ENCODE results near the gene BPIFB6.

BPIFB6 gene

DNA sequence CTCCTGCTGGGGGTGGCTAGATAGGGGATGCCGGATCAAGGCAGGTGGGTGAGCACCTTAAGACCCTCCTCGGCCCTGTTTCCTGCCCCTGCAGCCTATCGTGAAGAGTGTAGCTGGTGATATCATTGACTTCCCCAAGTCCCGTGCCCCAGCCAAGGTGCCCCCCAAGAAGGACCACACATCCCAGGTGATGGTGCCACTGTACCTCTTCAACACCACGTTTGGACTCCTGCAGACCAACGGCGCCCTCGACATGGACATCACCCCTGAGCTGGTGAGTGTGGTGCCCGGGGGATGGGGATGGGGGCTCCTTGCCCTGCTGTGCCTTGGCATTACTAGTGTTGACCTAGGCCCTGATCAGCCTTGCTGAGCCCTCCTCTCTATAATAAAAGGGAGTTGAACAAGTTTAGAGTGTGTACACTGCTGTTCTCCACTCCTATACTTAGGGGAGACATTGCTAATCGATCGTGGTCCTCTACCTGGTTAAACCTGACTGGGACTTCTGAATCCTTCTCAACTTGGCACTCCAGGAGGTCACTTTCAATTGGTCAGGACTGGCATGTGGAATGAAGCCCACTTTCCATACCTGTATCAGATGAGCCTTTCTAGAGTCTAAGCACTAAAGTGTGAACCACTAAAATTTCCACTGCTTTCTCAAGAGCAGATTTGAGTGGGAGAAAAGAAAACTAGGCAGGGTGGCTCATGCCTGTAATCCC is 33.3 kb downstream of the BPIFB6 start:
- no peak for DNase-seq

DNA sequence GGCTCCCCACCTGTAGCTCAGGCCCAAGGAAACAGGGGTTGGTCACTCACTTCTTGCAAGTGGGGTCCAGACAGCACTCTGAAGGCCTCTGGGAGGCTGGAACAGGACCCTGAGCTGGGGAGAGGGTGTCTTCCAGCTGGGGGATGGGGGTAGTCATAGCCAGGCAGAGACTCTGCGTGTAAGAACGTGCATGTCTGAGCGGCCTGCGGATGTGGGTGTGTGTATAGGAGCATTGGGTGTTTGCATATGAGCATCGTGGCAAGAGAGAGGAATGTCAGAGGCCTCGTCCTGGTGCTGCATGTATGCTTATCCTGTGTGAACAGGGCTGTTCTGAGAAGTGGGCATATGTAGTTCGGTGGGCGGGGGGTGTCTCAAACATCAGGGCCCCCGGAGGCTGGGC is 34.3 kb downstream of the BPIFB6 start:
- no peak for DNase-seq

DNA sequence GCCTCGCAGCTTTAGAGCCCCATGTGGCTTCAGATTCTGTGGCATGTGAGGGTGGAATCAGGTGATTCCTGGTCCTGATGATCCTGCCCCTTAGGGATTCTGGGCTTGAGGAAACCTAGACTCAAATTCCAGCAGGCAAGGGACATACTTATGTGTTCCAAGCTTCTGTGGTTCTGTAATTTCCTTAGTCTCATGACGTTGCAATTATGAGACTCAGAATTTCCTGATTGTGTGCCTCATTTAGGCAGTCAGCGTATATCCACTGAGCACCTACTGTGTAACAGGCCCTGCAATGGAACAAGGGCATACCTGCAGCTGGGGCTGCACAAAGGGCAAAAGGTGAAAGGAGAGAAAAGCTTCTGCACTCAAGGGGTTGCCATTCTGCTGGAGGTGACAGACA is 36.4 kb downstream of the BPIFB6 start:
- DNase-seq = no peak

DNA sequence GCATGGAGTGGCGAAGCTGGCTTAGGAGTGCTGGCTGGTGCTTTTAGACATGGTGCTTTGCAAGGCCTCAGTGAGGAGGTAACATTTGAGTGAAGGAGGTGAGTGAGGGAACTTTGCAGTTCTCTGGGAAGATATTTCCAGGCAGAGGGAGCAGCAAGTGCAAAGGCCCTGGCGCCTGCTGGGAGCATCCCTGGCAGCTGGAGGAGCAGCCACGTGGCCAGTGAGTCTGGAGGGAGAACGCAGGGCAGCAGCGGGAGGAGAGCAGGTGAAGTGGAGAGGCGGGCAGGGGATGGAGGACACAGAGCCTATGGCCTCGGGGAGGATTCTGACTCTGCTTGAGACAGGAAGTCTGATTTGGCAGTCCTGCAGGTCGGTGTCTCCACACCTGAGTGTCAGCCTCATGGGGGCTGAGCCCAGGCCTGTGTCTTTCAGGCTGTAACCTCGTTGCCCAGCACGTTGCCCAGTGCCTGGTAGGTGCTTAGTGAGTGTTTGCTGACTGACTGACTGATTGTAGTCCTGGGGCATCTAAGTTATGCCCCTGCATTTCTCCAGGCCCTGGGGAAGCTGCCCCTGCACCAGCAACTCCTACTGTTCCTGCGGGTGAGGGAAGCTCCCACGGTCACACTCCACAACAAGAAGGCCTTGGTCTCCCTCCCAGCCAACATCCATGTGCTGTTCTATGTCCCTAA is 36.9 kb downstream of the BPIFB6 start:
- DNase-seq = no peak

DNA sequence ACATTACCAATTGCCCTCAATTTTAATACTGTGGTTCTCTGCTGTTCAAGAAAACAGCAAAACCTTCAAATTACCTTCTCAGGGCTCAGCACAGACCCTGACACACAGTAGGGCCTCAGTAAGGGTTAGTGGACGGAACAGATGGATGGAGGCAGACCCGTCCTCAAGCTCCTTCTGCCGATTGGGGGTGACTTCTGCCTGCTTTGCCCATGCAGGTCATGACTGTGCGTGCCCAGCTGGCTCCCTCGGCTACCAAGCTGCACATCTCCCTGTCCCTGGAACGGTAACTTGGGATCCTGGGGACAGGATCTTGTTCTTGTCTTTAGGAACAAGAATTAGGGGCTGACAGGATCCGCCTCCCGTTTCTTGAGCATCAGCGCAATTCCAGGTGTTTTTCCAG is 38.2 kb downstream of the BPIFB6 start:
- DNase-seq = no peak

DNA sequence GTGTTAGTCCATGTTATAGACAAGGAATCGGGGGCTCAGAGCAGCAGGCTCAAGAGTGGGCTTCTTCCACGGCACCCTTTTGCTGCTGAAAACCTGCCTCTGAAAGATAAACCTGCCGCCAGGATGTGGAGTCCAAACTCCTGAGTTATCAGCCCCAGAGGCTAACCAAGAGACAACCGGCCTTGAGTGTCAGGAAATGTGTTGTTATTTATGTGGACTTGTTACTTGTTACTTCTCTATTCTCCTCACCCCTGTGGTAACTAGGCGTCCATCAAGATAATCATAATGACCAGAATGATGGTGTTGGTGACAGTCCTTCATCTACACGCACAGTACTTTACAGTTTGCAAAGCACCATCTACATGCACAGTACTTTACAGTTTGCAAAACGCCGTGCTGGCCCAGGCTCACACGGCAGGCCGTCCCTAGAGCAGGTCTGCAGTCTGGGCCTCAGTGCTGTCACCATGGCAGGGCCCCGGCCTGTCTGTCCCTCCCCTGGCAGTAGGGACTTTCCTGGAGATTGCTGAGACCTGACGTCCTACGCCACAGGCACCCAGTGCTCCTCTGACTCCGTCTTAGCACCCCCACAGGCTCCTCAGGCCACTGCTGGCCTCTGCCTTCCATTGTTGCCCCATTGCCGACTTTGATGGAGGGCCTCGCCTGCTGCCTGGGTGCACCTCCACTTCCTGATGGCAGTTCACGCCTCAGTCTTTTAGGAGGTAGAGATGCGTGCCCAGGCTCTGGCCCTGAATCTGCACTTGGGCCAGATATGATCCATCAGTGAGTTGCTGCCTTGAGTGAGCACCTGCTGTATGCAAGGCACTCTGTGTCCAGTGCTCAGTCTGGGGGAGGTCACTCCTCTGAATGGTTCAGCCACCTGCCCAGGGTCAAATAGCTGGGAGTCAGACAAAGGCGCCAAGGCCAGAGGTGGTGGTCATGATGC is 38.9 kb downstream of the BPIFB6 start:
- no peak for DNase-seq

DNA sequence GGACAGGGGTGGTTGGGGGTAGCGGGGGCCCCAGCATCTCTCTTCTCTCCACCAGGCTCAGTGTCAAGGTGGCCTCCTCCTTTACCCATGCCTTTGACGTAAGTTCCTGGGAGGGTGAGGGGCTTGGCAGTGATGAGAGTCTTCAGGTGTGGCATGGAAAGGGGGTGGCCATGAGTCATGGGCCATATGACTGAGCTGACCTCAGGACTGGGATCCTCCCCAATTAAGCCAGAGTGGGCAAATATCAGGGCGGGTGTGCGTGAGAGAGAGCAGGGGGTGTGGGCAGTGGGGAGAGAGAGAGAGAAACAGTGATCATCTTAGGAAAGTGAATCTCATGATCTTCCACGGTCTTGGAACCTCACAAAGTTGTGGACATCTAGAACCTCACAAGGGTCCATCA is 39.8 kb downstream of the BPIFB6 start:
- no peak for DNase-seq

DNA sequence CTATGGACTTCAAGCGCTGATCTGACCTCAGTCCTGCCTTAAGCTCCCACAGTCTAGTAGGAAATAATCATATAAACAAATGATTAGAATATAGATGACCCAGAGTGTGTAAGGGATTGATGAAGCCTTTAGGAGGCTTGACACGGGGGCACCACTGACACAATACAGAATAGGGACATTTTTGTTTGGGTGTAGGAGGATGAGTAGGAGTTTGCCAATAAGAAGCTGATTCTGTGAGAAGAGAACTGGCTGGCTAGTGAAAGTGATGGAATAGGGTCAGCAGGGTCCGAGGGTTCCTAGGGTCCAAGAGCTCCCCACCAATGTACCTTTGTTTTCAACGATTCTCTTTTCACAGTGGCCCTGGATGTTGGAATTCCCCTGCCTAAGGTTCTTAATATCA is 40.9 kb downstream of the BPIFB6 start:
- no peak for DNase-seq

DNA sequence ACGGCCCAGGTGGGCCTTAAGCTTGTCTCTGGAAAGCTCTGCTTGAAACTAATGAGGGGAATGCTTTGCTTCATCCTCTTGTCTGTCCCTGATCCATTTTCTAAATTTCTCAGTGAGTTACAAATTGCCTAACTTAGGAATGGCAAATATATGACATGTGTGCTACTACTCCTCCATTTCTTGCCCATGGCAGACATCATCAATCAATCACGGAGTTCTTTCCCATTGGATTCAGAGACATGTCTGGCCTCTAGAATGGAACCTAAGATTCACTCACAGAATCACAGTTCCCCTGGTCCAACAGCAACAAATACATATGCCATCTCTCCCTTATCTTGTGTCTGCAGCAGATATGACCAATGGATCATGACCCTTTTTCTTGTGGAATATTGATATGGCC is 41.4 kb downstream of the BPIFB6 start:
- no peak for DNase-seq

DNA sequence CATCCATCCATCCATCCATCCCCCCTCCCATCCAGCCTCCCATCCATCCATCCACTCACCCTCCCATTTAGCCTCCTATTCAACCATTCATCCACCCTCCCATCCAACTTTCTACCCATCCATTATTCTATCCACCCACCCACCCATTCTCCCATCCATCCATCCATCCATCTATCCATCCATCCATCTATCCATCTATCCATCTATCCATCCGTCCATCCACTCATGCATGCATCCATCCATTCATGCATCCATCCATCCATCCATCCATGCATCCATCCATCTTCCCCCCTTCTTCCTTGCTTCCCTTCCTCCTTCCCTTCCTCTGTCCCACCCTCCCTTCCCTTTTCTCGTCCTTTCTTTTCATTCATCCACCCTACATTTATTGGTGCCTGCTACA is 43.2 kb downstream of the BPIFB6 start:
- DNase-seq = no peak

DNA sequence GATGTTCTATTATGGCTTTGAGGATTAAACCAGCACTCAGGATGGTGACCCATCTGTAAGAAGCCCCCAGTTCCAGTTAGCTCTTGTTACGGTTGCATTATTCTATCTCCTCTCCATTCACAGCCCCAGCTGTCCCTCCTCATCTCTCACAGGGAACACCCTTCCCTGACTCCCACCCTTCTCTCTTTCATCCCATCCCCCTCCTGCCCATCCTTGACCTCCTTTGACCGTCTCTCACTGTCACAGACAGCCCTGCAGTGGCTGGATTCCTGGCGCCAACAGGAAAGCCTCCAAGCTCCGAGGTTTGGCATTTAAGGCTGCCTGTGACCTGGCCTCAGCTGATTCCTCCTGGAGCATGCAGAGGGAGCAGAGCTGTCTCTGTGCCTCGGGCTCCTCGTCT is 43.8 kb downstream of the BPIFB6 start:
- DNase-seq = no peak

DNA sequence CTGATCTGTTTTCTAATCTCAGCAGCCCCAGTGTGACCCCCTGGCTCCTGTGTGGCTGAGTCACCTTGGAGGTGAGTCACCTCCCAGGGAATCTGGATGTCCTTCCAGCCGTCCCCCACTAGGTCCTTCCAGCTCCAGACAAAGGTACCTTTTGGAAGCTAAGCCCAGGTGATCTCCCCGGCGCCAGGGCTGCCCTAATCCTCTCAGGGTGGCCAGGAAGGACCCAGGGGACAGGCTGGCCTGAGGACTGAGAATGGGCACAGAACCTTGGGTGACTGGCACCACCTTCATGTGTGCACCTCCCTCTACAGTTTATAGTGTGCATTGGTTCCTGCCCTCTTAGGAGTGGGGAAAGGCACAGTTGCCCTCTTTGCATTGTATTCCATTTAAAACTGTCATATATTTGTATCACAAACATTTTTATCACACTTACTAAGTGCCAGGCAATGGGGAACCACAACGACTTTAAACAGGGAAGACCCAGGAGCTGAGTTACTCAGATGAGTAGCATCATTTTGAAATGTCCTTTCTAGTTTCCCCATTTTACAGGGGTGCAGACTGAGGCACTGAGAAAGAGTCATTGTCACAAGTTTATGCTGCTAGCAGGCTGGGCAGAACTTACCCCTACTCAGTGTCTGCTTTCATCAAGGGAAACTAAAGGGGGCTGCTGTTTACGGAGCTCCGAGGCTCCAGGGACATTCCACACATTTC is 45.4 kb downstream of the BPIFB6 start:
- DNase-seq = no peak

DNA sequence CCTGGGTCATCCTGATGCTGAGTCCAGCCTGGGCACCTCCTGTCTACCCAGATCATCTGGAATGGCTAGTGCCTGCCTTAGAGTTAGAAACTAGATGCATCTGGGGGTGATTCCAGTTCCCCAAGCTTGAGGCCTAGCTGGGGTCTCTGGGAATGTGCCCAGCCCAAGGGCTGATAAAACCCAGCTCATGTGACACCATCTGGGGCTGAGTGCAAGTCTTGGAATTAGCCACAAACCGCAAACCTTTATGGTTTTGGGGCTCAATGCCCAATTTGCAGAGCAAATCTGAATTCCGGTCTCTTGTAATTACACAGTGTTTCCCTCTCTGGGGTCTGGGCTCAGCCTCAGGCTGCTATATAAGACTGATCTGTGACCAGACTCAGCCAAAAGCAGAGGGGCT is 47.8 kb downstream of the BPIFB6 start, which contains the start of gene BPIFB4:
BPIFB4 (plus strand) TSS at position 385 of the 400 bp plus-strand sequence. CDS start 1,884 bp downstream, outside the sequence.
- no peak for DNase-seq

DNA sequence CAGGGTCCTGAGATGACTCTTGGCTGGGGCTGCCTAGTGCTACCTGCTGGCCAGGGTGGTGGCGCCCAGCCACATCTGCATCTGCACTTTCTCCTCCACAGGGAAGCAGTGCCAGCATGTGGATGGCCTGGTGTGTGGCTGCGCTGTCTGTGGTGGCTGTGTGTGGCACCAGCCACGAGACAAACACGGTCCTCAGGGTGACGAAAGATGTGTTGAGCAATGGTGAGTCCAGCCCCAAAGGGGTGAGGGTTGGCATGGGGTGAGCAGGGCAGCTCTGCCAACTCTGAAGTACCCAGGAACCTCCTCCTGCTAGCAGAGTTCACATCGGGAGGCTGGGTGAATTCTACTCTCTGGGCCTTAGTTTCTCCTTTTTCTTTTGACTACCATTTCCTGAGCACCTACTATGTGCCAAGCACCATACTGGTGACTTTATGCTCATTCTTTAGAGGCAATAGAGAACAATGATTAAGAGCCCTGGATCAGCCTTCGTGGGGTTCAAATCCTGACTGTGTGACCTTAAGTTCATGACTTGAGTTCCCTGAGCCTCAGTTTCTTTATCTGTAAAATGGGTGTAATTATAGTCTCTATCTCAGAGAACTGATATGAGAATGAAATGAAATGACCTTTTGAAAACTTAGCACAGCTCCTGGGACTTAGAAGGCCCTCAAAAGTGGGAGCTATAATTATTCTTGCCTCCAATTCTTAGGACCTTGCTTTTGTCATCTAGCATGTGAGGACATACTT is 50.1 kb downstream of the BPIFB6 start:
- no peak for DNase-seq

DNA sequence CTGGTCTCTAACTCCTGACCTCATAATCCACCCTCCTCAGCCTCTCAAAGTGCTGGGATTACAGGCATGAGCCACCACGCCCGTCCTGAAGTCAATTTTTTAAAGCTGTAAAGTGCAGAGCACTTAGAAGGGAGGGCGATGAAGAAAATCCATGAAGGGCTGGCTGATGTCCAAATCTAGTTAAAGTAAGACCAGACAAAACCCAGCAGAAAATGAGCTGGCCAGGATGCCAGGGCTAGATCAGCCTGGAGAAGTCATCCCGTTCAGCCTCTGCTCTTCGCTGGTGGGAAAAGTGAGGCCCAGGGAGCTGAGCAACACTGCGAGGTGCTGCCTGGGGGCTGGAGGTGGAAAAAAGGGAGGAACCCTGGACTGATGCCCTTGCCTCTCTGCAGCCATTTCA is 51.1 kb downstream of the BPIFB6 start:
- DNase-seq = no peak

DNA sequence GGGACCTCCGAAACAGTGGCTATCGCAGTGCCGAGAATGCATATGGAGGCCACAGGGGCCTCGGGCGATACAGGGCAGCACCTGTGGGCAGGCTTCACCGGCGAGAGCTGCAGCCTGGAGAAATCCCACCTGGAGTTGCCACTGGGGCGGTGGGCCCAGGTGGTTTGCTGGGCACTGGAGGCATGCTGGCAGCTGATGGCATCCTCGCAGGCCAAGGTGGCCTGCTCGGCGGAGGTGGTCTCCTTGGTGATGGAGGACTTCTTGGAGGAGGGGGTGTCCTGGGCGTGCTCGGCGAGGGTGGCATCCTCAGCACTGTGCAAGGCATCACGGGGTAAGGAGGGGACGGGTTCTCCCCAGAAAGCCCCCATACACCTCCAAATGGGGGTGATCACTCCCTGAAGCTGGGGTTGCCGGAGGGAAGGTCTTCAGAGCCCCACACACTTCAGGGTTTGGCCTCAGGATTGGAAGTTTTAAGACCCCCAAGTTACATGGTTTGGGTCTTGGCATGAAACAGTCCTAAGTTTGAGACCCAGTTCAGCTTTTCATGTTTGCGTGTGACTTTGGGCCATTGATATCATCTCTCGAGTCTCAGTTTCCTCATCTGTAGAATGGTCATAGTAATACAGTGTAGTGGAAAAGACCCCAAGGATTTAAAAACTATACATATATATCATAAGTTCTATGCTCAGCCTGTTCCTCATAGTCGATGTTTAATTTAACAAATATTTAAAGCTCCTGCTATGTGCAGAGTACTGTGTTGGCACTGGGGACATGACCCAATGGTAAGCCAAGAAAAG is 52.3 kb downstream of the BPIFB6 start:
- no peak for DNase-seq

DNA sequence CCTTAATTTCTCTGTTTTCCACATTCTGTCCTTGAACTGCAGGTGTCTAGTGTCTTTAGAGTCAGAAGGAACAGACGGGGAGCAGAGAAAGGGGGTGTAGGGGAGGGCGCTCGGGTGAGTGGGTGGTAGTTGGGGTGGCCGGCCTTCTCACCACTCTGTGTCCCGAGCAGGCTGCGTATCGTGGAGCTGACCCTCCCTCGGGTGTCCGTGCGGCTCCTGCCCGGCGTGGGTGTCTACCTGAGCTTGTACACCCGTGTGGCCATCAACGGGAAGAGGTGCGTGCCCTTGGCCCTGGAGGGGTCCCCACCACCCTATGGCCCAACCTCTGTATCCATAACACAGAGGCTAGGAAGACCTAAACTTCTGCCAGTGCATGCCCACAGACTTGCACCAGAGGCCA is 53.3 kb downstream of the BPIFB6 start:
- no peak for DNase-seq

DNA sequence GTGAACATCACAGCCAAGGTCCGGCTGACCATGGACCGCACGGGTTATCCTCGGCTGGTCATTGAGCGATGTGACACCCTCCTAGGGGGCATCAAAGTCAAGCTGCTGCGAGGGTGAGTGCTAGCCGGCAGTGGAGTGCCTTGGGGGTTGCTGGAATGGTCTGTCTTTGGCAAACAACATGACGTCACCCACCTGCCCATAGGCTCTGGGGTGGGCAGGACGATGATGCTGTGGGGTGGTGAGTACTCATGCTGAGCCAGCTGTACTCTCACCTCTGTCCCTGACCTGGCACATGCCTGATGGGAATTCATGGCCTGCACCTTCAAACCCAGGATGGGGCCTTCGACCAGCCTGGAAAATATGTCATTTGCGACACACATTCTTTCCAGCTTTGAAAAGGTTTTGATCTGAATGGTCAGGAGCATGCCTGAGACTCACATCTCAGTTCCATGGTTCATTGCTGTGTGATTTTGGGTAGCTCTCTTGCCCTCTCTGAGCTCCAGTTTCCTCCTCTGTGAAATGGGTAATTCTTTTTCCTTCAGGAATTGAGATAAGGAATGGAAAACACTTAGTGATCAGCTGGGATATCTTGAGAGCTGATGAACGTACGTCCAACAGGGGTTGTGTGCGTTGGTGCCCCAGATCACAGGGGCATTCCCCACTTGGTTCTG is 54.7 kb downstream of the BPIFB6 start:
- no peak for DNase-seq

DNA sequence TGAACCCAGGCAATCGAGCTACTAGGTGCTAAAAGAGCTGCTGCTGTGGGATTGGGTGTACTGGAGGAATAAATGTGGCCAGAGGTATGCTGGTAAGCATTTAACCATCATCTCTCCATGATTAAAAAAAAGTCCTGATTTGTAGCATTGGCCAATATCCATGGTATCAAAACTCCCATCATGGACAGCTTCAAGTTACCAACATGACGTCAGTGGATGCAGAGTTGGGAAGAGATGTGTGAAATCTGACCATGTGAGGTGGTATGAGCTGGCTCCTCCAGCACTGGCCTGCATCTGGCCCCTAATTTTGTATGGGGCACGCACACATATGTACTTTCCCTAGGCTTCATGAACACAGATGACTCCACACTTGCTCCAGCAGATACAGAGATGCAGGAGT is 59.7 kb downstream of the BPIFB6 start:
- no peak for DNase-seq

DNA sequence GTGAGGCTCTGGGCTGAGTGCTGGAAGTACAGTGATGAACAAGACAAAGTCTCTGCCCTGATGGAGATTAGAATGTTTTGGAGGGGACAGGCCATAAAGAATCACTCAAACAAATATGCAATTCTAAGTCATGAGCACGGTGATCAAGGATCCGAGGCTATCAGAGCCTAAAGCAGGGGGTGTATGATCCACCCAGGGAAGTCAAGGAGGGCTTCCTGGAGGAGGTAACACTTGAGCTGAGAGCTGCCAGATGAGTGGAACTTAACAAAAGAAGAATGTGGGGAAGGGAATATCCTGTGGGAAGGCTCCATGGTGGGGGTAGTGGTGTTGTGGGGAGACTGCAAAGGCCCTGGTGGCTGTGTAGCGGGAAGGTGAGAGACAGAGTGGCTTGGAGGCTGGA is 60.2 kb downstream of the BPIFB6 start:
- no peak for DNase-seq

DNA sequence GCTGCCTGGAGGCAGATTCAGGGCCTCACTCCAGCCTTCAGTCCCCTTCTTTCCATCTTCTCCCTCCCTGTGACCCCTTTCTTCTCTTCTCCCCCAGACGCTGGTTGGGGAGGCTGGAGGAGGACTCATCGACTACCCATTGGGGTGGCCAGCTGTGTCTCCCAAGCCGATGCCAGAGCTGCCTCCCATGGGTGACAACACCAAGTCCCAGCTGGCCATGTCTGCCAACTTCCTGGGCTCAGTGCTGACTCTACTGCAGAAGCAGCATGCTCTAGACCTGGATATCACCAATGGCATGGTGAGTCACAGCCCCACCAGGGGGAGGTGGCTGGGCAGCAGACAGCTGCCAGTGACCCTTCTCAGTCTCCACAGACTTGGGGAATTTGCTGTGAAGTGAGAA is 60.9 kb downstream of the BPIFB6 start:
- DNase-seq = no peak
